Measurements from ENCODE around the gene IGF1R. TPM values are rescaled to one million over a fixed set of nuclear protein-coding genes. Genes with fewer than 3 reads are reported as not detected.

The IGF1R gene
- total RNA-seq, 1 experiment from 2014 or later: 125 TPM

DNA sequence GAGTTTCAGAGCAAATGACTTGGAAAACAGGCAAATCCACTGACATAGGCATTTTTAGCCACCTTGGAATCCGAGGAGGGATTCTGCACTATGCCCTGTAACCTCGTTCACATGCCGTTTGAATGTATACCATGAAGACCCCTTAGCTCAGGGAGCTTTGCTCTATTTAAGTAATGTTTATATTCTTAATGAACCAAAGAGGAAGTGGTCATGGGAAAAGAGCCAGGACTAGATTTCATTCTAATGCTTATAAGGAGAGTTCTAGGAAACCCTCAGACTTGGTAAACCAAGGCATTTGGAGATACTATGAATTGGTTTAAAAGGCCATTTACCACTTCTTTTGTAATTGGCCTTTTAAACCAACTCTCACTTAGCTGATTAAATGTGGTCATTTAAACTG is 178.9 kb downstream of the IGF1R start (continued):
- TF ChIP-seq, protein P1, sequence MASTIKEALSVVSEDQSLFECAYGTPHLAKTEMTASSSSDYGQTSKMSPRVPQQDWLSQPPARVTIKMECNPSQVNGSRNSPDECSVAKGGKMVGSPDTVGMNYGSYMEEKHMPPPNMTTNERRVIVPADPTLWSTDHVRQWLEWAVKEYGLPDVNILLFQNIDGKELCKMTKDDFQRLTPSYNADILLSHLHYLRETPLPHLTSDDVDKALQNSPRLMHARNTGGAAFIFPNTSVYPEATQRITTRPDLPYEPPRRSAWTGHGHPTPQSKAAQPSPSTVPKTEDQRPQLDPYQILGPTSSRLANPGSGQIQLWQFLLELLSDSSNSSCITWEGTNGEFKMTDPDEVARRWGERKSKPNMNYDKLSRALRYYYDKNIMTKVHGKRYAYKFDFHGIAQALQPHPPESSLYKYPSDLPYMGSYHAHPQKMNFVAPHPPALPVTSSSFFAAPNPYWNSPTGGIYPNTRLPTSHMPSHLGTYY (CRISPR knock-in tag; IDR thresholded peaks at IDR 0.05): no peak
- TF ChIP-seq NFYB (CRISPR knock-in tag; conservative IDR thresholded peaks at IDR 0.05; ENCODE audit: low read depth) (no peak), ZNF317 (CRISPR knock-in tag; IDR thresholded peaks at IDR 0.05; ENCODE audit: borderline replicate concordance, low read depth) (no peak)

DNA sequence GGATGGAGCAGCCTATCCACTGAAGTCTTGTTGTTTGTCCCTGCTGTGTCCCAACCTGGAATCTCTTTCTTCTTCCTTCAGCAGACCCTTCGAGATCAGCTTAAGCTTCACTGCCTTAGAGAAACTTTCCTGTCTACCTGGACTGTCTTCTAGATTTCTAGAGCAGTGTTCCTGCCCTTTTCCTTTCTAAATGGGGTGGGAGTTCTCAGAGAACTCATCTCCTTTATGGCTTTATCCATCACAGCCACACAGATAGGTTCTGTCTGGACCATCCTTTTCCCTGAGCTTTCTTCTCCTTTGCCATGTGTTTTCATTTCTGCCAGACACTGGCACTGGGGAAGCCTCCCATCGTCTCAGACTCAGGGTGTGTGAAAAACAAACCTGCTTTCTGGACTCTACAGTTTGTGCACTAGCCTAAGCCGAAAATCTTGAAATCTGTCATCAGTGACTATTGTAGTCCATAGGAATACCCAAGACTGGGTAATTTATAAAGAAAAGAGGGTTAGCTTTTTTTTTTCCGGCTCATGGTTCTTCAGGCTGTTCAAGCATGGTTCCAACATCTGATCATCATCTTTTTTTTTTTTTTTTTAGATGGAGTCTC is 181.8 kb downstream of the IGF1R start:
- POLR2A ChIA-PET: no interaction called here
- Mint-ChIP-seq H3K4me3 (no peak overlapping the region), H3K9me3 (peaks cover 28% of the 10 kb centered on the region), H3K36me3 (peaks cover 33% of the 10 kb centered on the region), H3K27ac (peak overlapping the region; percentile 15; the same call in 1 of the 2 replicates), H3K4me1 (peaks cover 77% of the 10 kb centered on the region), H3K27me3 (ENCODE audit: low read depth) (no peaks in the 10 kb centered on the region)
- TF ChIP-seq ZNF138 (CRISPR knock-in tag; conservative IDR thresholded peaks at IDR 0.05): no peak
- TF ChIP-seq EMX1 (CRISPR knock-in tag; IDR thresholded peaks at IDR 0.05): no peak
- TF ChIP-seq ZNF416 (CRISPR knock-in tag; IDR thresholded peaks at IDR 0.05): no peak
- TF ChIP-seq KAT7 (CRISPR knock-in tag; IDR thresholded peaks at IDR 0.05; ENCODE audit: borderline replicate concordance): no peak
- no peak for TF ChIP-seq IRF2 (CRISPR knock-in tag; IDR thresholded peaks at IDR 0.05; ENCODE audit: borderline replicate concordance, low read depth)
- TF ChIP-seq, protein P2, sequence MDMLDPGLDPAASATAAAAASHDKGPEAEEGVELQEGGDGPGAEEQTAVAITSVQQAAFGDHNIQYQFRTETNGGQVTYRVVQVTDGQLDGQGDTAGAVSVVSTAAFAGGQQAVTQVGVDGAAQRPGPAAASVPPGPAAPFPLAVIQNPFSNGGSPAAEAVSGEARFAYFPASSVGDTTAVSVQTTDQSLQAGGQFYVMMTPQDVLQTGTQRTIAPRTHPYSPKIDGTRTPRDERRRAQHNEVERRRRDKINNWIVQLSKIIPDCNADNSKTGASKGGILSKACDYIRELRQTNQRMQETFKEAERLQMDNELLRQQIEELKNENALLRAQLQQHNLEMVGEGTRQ (CRISPR knock-in tag; IDR thresholded peaks at IDR 0.05): no peak
- TF ChIP-seq TEAD1 (CRISPR knock-in tag; IDR thresholded peaks at IDR 0.05): no peak
- TF ChIP-seq, protein P3, sequence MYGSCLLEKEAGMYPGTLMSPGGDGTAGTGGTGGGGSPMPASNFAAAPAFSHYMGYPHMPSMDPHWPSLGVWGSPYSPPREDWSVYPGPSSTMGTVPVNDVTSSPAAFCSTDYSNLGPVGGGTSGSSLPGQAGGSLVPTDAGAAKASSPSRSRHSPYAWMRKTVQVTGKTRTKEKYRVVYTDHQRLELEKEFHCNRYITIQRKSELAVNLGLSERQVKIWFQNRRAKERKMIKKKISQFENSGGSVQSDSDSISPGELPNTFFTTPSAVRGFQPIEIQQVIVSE (CRISPR knock-in tag; IDR thresholded peaks at IDR 0.05; ENCODE audit: borderline replicate concordance): no peak
- TF ChIP-seq, protein P4, sequence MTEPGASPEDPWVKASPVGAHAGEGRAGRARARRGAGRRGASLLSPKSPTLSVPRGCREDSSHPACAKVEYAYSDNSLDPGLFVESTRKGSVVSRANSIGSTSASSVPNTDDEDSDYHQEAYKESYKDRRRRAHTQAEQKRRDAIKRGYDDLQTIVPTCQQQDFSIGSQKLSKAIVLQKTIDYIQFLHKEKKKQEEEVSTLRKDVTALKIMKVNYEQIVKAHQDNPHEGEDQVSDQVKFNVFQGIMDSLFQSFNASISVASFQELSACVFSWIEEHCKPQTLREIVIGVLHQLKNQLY (CRISPR knock-in tag; IDR thresholded peaks at IDR 0.05): no peak
- TF ChIP-seq, protein P5, sequence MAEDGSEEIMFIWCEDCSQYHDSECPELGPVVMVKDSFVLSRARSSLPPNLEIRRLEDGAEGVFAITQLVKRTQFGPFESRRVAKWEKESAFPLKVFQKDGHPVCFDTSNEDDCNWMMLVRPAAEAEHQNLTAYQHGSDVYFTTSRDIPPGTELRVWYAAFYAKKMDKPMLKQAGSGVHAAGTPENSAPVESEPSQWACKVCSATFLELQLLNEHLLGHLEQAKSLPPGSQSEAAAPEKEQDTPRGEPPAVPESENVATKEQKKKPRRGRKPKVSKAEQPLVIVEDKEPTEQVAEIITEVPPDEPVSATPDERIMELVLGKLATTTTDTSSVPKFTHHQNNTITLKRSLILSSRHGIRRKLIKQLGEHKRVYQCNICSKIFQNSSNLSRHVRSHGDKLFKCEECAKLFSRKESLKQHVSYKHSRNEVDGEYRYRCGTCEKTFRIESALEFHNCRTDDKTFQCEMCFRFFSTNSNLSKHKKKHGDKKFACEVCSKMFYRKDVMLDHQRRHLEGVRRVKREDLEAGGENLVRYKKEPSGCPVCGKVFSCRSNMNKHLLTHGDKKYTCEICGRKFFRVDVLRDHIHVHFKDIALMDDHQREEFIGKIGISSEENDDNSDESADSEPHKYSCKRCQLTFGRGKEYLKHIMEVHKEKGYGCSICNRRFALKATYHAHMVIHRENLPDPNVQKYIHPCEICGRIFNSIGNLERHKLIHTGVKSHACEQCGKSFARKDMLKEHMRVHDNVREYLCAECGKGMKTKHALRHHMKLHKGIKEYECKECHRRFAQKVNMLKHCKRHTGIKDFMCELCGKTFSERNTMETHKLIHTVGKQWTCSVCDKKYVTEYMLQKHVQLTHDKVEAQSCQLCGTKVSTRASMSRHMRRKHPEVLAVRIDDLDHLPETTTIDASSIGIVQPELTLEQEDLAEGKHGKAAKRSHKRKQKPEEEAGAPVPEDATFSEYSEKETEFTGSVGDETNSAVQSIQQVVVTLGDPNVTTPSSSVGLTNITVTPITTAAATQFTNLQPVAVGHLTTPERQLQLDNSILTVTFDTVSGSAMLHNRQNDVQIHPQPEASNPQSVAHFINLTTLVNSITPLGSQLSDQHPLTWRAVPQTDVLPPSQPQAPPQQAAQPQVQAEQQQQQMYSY (CRISPR knock-in tag; IDR thresholded peaks at IDR 0.05): no peak
- no peak for TF ChIP-seq MXD4 (CRISPR knock-in tag; IDR thresholded peaks at IDR 0.05; ENCODE audit: borderline replicate concordance)
- TF ChIP-seq, protein P6, sequence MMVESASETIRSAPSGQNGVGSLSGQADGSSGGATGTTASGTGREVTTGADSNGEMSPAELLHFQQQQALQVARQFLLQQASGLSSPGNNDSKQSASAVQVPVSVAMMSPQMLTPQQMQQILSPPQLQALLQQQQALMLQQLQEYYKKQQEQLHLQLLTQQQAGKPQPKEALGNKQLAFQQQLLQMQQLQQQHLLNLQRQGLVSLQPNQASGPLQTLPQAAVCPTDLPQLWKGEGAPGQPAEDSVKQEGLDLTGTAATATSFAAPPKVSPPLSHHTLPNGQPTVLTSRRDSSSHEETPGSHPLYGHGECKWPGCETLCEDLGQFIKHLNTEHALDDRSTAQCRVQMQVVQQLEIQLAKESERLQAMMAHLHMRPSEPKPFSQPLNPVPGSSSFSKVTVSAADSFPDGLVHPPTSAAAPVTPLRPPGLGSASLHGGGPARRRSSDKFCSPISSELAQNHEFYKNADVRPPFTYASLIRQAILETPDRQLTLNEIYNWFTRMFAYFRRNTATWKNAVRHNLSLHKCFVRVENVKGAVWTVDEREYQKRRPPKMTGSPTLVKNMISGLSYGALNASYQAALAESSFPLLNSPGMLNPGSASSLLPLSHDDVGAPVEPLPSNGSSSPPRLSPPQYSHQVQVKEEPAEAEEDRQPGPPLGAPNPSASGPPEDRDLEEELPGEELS (CRISPR knock-in tag; IDR thresholded peaks at IDR 0.05): no peak
- TF ChIP-seq ELF4 (CRISPR knock-in tag; IDR thresholded peaks at IDR 0.05; ENCODE audit: low read depth): no peak
- no peak for TF ChIP-seq SP1 (CRISPR knock-in tag; conservative IDR thresholded peaks at IDR 0.05)
- TF ChIP-seq CREM (CRISPR knock-in tag; IDR thresholded peaks at IDR 0.05): no peak
- CTCF ChIA-PET: interaction anchor here (0.8 kb wide), 1 partner anchor 170 kb away, joined by 3 read pairs; no protein-coding TSS in a partner anchor
- no peak for ATAC-seq
- no peak for DNase-seq (ENCODE audit: low spot score)

Measured in WTC11 (cell line).